Activated CD8-positive, alpha-beta T cell treated with anti-CD3 and anti-CD28 coated beads for 36 hours (primary cell): ENCODE data around the gene CCL13. TPM values are rescaled to one million over a fixed set of nuclear protein-coding genes. Genes with fewer than 3 reads are reported as not detected.

Experiments used
- ATAC-seq: fragments of 200-7000 bp; cut with Tn5 transposase; one replicate; pipeline ENCODE4 v1.10.0; 2021; ENCODE audit warnings: mild to moderate bottlenecking, moderate library complexity
- CTCF ChIA-PET: fragments of 350-600 bp; sonication (Branson Sonifier 250); formaldehyde crosslinking; loops from one replicate; lab custom pipeline; 2021; ENCODE audit warnings: antibody characterized with exemption; lab: Charles Lee
- POLR2A ChIA-PET: fragments of 350-600 bp; sonication (Branson Sonifier 250); formaldehyde crosslinking; loops from one replicate; lab custom pipeline; 2021; ENCODE audit warnings: antibody characterized with exemption; lab: Charles Lee
- DNase-seq: peaks from one replicate; pipeline ENCODE4 v3.0.0-alpha.2; 2020
- H3K27ac Mint-ChIP-seq: one replicate; pipeline ENCODE4 v1.8.0; 2021; ENCODE audit warnings: mild to moderate bottlenecking, mixed read lengths
- H3K27me3 Mint-ChIP-seq: one replicate; pipeline ENCODE4 v1.8.0; 2021; ENCODE audit warnings: mixed read lengths
- H3K36me3 Mint-ChIP-seq: one replicate; pipeline ENCODE4 v1.8.0; 2021; ENCODE audit warnings: low read depth, mixed read lengths
- H3K4me1 Mint-ChIP-seq: one replicate; pipeline ENCODE4 v1.8.0; 2021; ENCODE audit warnings: low read depth, mixed read lengths
- H3K4me3 Mint-ChIP-seq: one replicate; pipeline ENCODE4 v1.8.0; 2021; ENCODE audit warnings: mild to moderate bottlenecking, moderate library complexity, mixed read lengths
- H3K9me3 Mint-ChIP-seq: one replicate; pipeline ENCODE4 v1.8.0; 2021; ENCODE audit warnings: mixed read lengths
- intact Hi-C: fragments of 100-400 bp; cut with micrococcal nuclease; formaldehyde crosslinking; loops from one replicate; pipeline ENCODE4 v1.10.0; 2022
- total RNA-seq, 2 experiments: library from RNA; stranded (reverse); gene quantifications; one replicate each; pipeline ENCODE4 v1.2.3, GENCODE V29; 2021
- TF ChIP-seq, protein P1 (sequence below): fragments of 200-600 bp; IDR thresholded peaks from one replicate; pipeline ENCODE4 v1.8.0; 2022; ENCODE audit warnings: antibody characterized with exemption, mild to moderate bottlenecking

CCL13 gene
- total RNA-seq, 2 experiments from 2014 or later, result not detected

GRCh38 chr17:34351096-34351495, 5.2 kb upstream of the CCL13 start:
- Mint-ChIP-seq H3K27ac (no peak overlapping the region), H3K4me1 (no peaks in the 10 kb centered on the region), H3K4me3 (no peak overlapping the region), H3K27me3 (peaks cover 4% of the 10 kb centered on the region), H3K9me3 (peaks cover 3% of the 10 kb centered on the region), H3K36me3 (no peaks in the 10 kb centered on the region)
- ATAC-seq (no peak), DNase-seq (no peak)
- TF ChIP-seq, protein P1, sequence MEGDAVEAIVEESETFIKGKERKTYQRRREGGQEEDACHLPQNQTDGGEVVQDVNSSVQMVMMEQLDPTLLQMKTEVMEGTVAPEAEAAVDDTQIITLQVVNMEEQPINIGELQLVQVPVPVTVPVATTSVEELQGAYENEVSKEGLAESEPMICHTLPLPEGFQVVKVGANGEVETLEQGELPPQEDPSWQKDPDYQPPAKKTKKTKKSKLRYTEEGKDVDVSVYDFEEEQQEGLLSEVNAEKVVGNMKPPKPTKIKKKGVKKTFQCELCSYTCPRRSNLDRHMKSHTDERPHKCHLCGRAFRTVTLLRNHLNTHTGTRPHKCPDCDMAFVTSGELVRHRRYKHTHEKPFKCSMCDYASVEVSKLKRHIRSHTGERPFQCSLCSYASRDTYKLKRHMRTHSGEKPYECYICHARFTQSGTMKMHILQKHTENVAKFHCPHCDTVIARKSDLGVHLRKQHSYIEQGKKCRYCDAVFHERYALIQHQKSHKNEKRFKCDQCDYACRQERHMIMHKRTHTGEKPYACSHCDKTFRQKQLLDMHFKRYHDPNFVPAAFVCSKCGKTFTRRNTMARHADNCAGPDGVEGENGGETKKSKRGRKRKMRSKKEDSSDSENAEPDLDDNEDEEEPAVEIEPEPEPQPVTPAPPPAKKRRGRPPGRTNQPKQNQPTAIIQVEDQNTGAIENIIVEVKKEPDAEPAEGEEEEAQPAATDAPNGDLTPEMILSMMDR, result no peak
- POLR2A ChIA-PET, result no interaction called here
- CTCF ChIA-PET, result interaction anchor here (1.3 to 3.5 kb wide), 2 partner anchors 10 to 18 kb away, joined by 3 to 20 read pairs; no protein-coding TSS in a partner anchor
- intact Hi-C loops, result no loop called here

DNA sequence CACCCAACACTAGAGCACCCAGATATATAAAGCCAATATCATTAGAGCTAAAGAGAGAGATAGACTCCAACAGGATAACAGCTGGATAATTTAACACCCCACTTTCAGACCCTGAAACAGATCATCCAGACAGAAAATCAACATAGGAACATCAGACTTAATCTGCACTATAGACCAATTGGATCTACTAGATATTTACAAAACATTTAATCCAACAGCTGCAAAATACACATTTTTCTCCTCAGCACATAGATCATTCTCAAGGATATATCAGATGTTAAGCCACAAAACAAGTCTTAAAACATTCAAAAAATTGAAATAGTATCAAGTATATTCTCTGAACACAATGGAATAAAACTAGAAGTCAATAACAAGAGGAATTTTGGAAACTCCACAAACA, 4.1 kb upstream of the CCL13 start:
- no peaks in the 10 kb centered on the region for H3K4me1 Mint-ChIP-seq
- no peak for DNase-seq
- TF ChIP-seq, protein P1, result no peak
- ChIA-PET CTCF (interaction anchor here (1.5 to 2.4 kb wide), 2 partner anchors 9 to 181 kb away, joined by 3 to 21 read pairs; no protein-coding TSS in a partner anchor), POLR2A (no interaction called here)
- no peaks in the 10 kb centered on the region for H3K36me3 Mint-ChIP-seq
- no peak overlapping the region for H3K4me3 Mint-ChIP-seq
- intact Hi-C loops, result no loop called here
- ATAC-seq, result no peak
- H3K27me3 Mint-ChIP-seq, result peaks cover 4% of the 10 kb centered on the region
- H3K27ac Mint-ChIP-seq, result no peak overlapping the region
- peaks cover 3% of the 10 kb centered on the region for H3K9me3 Mint-ChIP-seq

DNA sequence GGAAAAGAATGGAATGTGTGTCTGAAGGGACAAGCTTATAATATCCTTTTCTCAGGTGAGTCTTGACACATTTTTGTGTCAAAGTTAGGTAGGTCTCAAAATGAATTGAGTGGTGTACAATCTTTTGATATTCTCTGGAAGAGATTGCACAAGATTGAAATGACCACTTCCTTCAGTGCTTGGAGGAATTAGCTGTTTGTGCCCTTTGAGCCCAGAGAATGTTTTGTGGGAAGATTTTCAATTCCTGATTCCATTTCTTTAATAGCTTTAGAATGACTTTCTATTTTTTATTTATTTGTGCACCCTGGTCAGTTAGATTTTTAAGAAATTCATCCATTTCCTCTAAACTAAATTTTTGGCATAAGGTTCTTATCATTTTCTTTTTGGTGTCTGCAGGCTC, 1.6 kb upstream of the CCL13 start:
- Mint-ChIP-seq H3K27me3 (peaks cover 4% of the 10 kb centered on the region), H3K36me3 (no peaks in the 10 kb centered on the region), H3K4me1 (no peaks in the 10 kb centered on the region), H3K27ac (no peak overlapping the region), H3K9me3 (peaks cover 3% of the 10 kb centered on the region), H3K4me3 (no peak overlapping the region)
- ChIA-PET POLR2A (no interaction called here), CTCF (interaction anchor here (1.3 to 12.2 kb wide), 2 partner anchors 29 to 153 kb away, joined by 3 to 319 read pairs; no protein-coding TSS in a partner anchor)
- DNase-seq (no peak), ATAC-seq (no peak)
- TF ChIP-seq, protein P1, result no peak
- intact Hi-C loops, result no loop called here

GRCh38 chr17:34357398-34357797, 1.1 kb downstream of the CCL13 start:
- ATAC-seq, result no peak
- intact Hi-C loops, result no loop called here
- no peak overlapping the region for H3K27ac Mint-ChIP-seq
- no peak for DNase-seq
- TF ChIP-seq, protein P1, result no peak
- H3K4me1 Mint-ChIP-seq, result peaks cover 4% of the 10 kb centered on the region
- ChIA-PET CTCF (interaction anchor here (12.2 kb wide), 1 partner anchor 156 kb away, joined by 319 read pairs; no protein-coding TSS in a partner anchor), POLR2A (no interaction called here)
- no peaks in the 10 kb centered on the region for H3K36me3 Mint-ChIP-seq
- H3K9me3 Mint-ChIP-seq, result peaks cover 3% of the 10 kb centered on the region
- no peak overlapping the region for H3K4me3 Mint-ChIP-seq
- peaks cover 6% of the 10 kb centered on the region for H3K27me3 Mint-ChIP-seq

GRCh38 chr17:34358631-34359030, 2.4 kb downstream of the CCL13 start:
- ChIA-PET CTCF (interaction anchor here (12.2 kb wide), 1 partner anchor 157 kb away, joined by 319 read pairs; no protein-coding TSS in a partner anchor), POLR2A (no interaction called here)
- DNase-seq, result no peak
- Mint-ChIP-seq H3K4me3 (no peak overlapping the region), H3K27me3 (peaks cover 7% of the 10 kb centered on the region), H3K36me3 (no peaks in the 10 kb centered on the region), H3K4me1 (peaks cover 4% of the 10 kb centered on the region), H3K9me3 (peaks cover 3% of the 10 kb centered on the region), H3K27ac (no peak overlapping the region)
- intact Hi-C loops, result no loop called here
- TF ChIP-seq, protein P1, result no peak
- no peak for ATAC-seq
